KMS-11 (cell line): ENCODE results near the gene MIF.

ENCODE experiments used
- H2AFZ ChIP-seq: fragments of 200-600 bp; sonication (generic); 2 replicates; pipeline ENCODE4 v1.6.1; 2016; ENCODE audit warnings: antibody characterized with exemption, mixed run types, low read depth
- H3K27ac ChIP-seq: fragments of 200-600 bp; sonication (generic); 2 replicates; pipeline ENCODE4 v1.6.1; 2016; ENCODE audit warnings: mild to moderate bottlenecking, mixed run types
- H3K27me3 ChIP-seq: fragments of 200-600 bp; sonication (generic); 2 replicates; pipeline ENCODE4 v1.6.1; 2017; ENCODE audit warnings: mild to moderate bottlenecking, low read depth, mixed run types, moderate library complexity; ENCODE audit not compliant: insufficient read depth
- H3K36me3 ChIP-seq: fragments of 200-600 bp; sonication (generic); 2 replicates; pipeline ENCODE4 v1.6.1; 2017; ENCODE audit warnings: mild to moderate bottlenecking, mixed run types; ENCODE audit not compliant: insufficient read depth
- H3K4me1 ChIP-seq: fragments of 200-600 bp; sonication (generic); 2 replicates; pipeline ENCODE4 v1.6.1; 2016; ENCODE audit warnings: mild to moderate bottlenecking, low read depth, mixed run types; ENCODE audit not compliant: poor library complexity, severe bottlenecking
- H3K4me2 ChIP-seq: fragments of 200-600 bp; sonication (generic); 2 replicates; pipeline ENCODE4 v1.7.0; 2016; ENCODE audit warnings: mild to moderate bottlenecking, mixed run types
- H3K4me3 ChIP-seq: fragments of 200-600 bp; sonication (generic); IDR thresholded peaks from 2 replicates; pipeline ENCODE4 v1.6.1; 2017; ENCODE audit warnings: low read depth, low read length, mixed read lengths; ENCODE audit not compliant: insufficient read depth
- H3K79me2 ChIP-seq: fragments of 200-600 bp; sonication (generic); 2 replicates; pipeline ENCODE4 v1.6.1; 2016; ENCODE audit warnings: low read depth, mixed run types; ENCODE audit not compliant: insufficient read depth
- H3K9ac ChIP-seq: fragments of 200-600 bp; sonication (generic); 2 replicates; pipeline ENCODE4 v1.6.1; 2016; ENCODE audit warnings: mild to moderate bottlenecking, mixed run types
- H4K20me1 ChIP-seq: fragments of 200-600 bp; sonication (generic); 2 replicates; pipeline ENCODE4 v1.6.1; 2016; ENCODE audit warnings: mild to moderate bottlenecking, mixed run types; ENCODE audit not compliant: insufficient read depth
- CTCF ChIP-seq: fragments of 200-600 bp; sonication (generic); conservative IDR thresholded peaks from 2 replicates; pipeline ENCODE4 v1.6.1; 2017; ENCODE audit warnings: low read depth, mild to moderate bottlenecking, antibody characterized with exemption, low read length, moderate library complexity, mixed read lengths

Gene MIF

GRCh38 chr22:23892130-23892529 is 2.1 kb upstream of the MIF start:
- H4K20me1 ChIP-seq = no peaks in the 10 kb centered on the region
- no peak overlapping the region for H3K4me3 ChIP-seq
- H3K36me3 ChIP-seq = peaks cover 2% of the 10 kb centered on the region; the same call in 1 of the 2 replicates
- H3K4me1 ChIP-seq = peaks cover 24% of the 10 kb centered on the region
- H3K27me3 ChIP-seq = no peaks in the 10 kb centered on the region
- no peak overlapping the region for H3K9ac ChIP-seq
- H2AFZ ChIP-seq = no peak overlapping the region
- H3K79me2 ChIP-seq = peaks cover 21% of the 10 kb centered on the region
- H3K27ac ChIP-seq = no peak overlapping the region
- no peak for TF ChIP-seq CTCF
- no peak overlapping the region for H3K4me2 ChIP-seq

GRCh38 chr22:23892706-23893105 is 1.5 kb upstream of the MIF start:
- no peak overlapping the region for H2AFZ ChIP-seq
- no peak overlapping the region for H3K4me3 ChIP-seq
- TF ChIP-seq CTCF = no peak
- peaks cover 21% of the 10 kb centered on the region for H3K79me2 ChIP-seq
- peaks cover 24% of the 10 kb centered on the region for H3K4me1 ChIP-seq
- peak overlapping the region; percentile 95; the same call in 1 of the 2 replicates for H3K4me2 ChIP-seq
- H3K9ac ChIP-seq = no peak overlapping the region
- H3K27ac ChIP-seq = peak overlapping the region; percentile 97; the same call in 1 of the 2 replicates
- no peaks in the 10 kb centered on the region for H3K27me3 ChIP-seq
- H3K36me3 ChIP-seq = peaks cover 2% of the 10 kb centered on the region; the same call in 1 of the 2 replicates
- H4K20me1 ChIP-seq = no peaks in the 10 kb centered on the region

GRCh38 chr22:23893121-23893944 is 850 bp upstream of the MIF start:
- H3K27ac ChIP-seq = peak overlapping the region; percentile 97
- no peak for TF ChIP-seq CTCF
- no peaks in the 10 kb centered on the region for H4K20me1 ChIP-seq
- H3K4me2 ChIP-seq = peak overlapping the region; percentile 95
- H3K36me3 ChIP-seq = peaks cover 2% of the 10 kb centered on the region; the same call in 1 of the 2 replicates
- H3K9ac ChIP-seq = peak overlapping the region; percentile 98
- H2AFZ ChIP-seq = peak overlapping the region; percentile 98
- no peak overlapping the region for H3K4me3 ChIP-seq
- H3K79me2 ChIP-seq = peaks cover 21% of the 10 kb centered on the region
- no peaks in the 10 kb centered on the region for H3K27me3 ChIP-seq
- peaks cover 24% of the 10 kb centered on the region for H3K4me1 ChIP-seq

GRCh38 chr22:23894710-23895598 is 771 bp downstream of the MIF start:
- Histone ChIP-seq H3K79me2 (peaks cover 21% of the 10 kb centered on the region), H3K36me3 (peaks cover 2% of the 10 kb centered on the region; the same call in 1 of the 2 replicates), H3K4me1 (peaks cover 24% of the 10 kb centered on the region), H2AFZ (no peak overlapping the region; the same call in 1 of the 2 replicates), H3K4me3 (no peak overlapping the region), H3K27ac (peak overlapping the region; percentile 97), H3K27me3 (no peaks in the 10 kb centered on the region), H3K9ac (peak overlapping the region; percentile 98), H3K4me2 (peak overlapping the region; percentile 95), H4K20me1 (no peaks in the 10 kb centered on the region)
- peak; percentile 57 for TF ChIP-seq CTCF
